ENCODE results near the gene GOLGA6A.

DNA sequence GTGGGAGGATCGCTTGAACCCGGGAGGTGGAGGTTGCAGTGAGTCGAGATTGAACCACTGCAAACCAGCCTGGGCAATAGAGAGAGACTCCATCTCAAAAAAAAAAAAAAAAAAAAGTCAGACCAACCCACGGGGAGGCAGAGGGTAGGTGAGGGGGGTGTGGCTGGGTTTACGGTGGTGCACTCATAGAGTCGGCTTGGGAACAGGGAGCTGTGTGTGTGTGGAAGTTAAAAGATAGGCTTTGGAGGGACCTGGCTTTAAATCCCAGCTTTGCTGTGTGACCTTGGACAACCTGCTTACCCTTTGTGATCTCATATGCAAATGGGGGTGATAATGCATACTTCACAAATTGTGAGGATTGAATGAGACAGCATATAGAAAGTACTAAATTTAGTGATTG is 38.1 kb upstream of the GOLGA6A start:
- TF ChIP-seq, protein P1, sequence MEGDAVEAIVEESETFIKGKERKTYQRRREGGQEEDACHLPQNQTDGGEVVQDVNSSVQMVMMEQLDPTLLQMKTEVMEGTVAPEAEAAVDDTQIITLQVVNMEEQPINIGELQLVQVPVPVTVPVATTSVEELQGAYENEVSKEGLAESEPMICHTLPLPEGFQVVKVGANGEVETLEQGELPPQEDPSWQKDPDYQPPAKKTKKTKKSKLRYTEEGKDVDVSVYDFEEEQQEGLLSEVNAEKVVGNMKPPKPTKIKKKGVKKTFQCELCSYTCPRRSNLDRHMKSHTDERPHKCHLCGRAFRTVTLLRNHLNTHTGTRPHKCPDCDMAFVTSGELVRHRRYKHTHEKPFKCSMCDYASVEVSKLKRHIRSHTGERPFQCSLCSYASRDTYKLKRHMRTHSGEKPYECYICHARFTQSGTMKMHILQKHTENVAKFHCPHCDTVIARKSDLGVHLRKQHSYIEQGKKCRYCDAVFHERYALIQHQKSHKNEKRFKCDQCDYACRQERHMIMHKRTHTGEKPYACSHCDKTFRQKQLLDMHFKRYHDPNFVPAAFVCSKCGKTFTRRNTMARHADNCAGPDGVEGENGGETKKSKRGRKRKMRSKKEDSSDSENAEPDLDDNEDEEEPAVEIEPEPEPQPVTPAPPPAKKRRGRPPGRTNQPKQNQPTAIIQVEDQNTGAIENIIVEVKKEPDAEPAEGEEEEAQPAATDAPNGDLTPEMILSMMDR (IDR thresholded peaks at IDR 0.05): no peak
- no peak for TF ChIP-seq POLR2A (IDR thresholded peaks at IDR 0.05)
- TF ChIP-seq EP300 (IDR thresholded peaks at IDR 0.05): no peak

All from upper lobe of left lung (tissue), 4 donors.